Activated T-cell treated with anti-CD3 and anti-CD28 coated beads, Interleukin-2, amount 50 U/mL, for 72 hours (primary cell): ENCODE measurements around the gene ASB13. TPM values are rescaled to one million over a fixed set of nuclear protein-coding genes. Genes with fewer than 3 reads are reported as not detected.
"Not testable (repeated sequence)": the region's sequence is repeated elsewhere in the genome, so short reads cannot be mapped to it uniquely, and the experiment has no call there.

Source experiments
- ATAC-seq, 2 donors: fragments of 150-1000 bp; cut with Tn5 transposase; replicated peaks in 1 of 2; 2 replicates each; pipeline ENCODE4 v1.10.0; 2021; ENCODE audit warnings: moderate library complexity in 2 of 2, mild to moderate bottlenecking in 1 of 2
- DNase-seq, 2 donors: peaks; one replicate each; pipeline ENCODE4 v3.0.0; 2021 to 2022; ENCODE audit warnings: mixed read lengths in 1 of 2
- H3K27ac Mint-ChIP-seq: one replicate; pipeline ENCODE4 v1.8.0; 2022; ENCODE audit warnings: mild to moderate bottlenecking, moderate library complexity, mixed read lengths
- H3K27me3 Mint-ChIP-seq: one replicate; pipeline ENCODE4 v1.8.0; 2022; ENCODE audit warnings: low read depth, mixed read lengths
- H3K36me3 Mint-ChIP-seq, 2 donors: one replicate each; pipeline ENCODE4 v1.8.0; 2022; ENCODE audit warnings: mixed read lengths in 2 of 2, mild to moderate bottlenecking in 1 of 2; ENCODE audit not compliant: insufficient read depth in 2 of 2
- H3K4me1 Mint-ChIP-seq: one replicate; pipeline ENCODE4 v1.8.0; 2022; ENCODE audit warnings: low read depth, mixed read lengths
- H3K4me3 Mint-ChIP-seq, 2 donors: one replicate each; pipeline ENCODE4 v1.8.0; 2022; ENCODE audit warnings: mild to moderate bottlenecking in 2 of 2, mixed read lengths in 2 of 2, moderate library complexity in 2 of 2
- H3K9me3 Mint-ChIP-seq, 2 donors: one replicate each; pipeline ENCODE4 v1.8.0; 2022; ENCODE audit warnings: mixed read lengths in 2 of 2
- total RNA-seq, 2 donors: library from RNA; stranded (reverse); gene quantifications; one replicate each; pipeline ENCODE4 v1.2.3, GENCODE V29; 2022

The ASB13 gene
- total RNA-seq, 2 donors from 2014 or later: 7.0 to 7.8 TPM

GRCh38 chr10:5599613-5600520 is 66.5 kb downstream of the ASB13 start:
- Mint-ChIP-seq H3K27me3 (no peaks in the 10 kb centered on the region), H3K4me1 (peaks cover 7% of the 10 kb centered on the region), H3K27ac (no peak overlapping the region), H3K36me3 (no peaks in the 10 kb centered on the region), H3K9me3 (no peaks in the 10 kb centered on the region), H3K4me3 (no peak overlapping the region)
- DNase-seq (no peak), ATAC-seq (no peak)

GRCh38 chr10:5598085-5598690 is 68.2 kb downstream of the ASB13 start:
- no peak for ATAC-seq
- H3K9me3 Mint-ChIP-seq: no peaks in the 10 kb centered on the region

GRCh38 chr10:5596611-5597341 is 69.6 kb downstream of the ASB13 start:
- no peaks in the 10 kb centered on the region for H3K27me3 Mint-ChIP-seq
- peaks cover 7% of the 10 kb centered on the region for H3K4me1 Mint-ChIP-seq
- H3K36me3 Mint-ChIP-seq: no peaks in the 10 kb centered on the region
- no peaks in the 10 kb centered on the region for H3K9me3 Mint-ChIP-seq
- DNase-seq (no peak), ATAC-seq (no peak)
- H3K27ac Mint-ChIP-seq: no peak overlapping the region
- H3K4me3 Mint-ChIP-seq: no peak overlapping the region

More at GRCh38 chr10:5598085-5598690, 68.2 kb downstream of the ASB13 start:
- H3K36me3 Mint-ChIP-seq: no peaks in the 10 kb centered on the region
- H3K4me3 Mint-ChIP-seq: no peak overlapping the region
- H3K27ac Mint-ChIP-seq: no peak overlapping the region
- no peak for DNase-seq
- H3K27me3 Mint-ChIP-seq: no peaks in the 10 kb centered on the region
- peaks cover 7% of the 10 kb centered on the region for H3K4me1 Mint-ChIP-seq

GRCh38 chr10:5595994-5596471 is 70.4 kb downstream of the ASB13 start:
- Mint-ChIP-seq H3K36me3 (no peaks in the 10 kb centered on the region), H3K27ac (no peak overlapping the region), H3K27me3 (no peaks in the 10 kb centered on the region), H3K9me3 (no peaks in the 10 kb centered on the region), H3K4me1 (peaks cover 7% of the 10 kb centered on the region), H3K4me3 (no peak overlapping the region)
- no peak for DNase-seq
- ATAC-seq: peak; percentile 57 to 65

DNA sequence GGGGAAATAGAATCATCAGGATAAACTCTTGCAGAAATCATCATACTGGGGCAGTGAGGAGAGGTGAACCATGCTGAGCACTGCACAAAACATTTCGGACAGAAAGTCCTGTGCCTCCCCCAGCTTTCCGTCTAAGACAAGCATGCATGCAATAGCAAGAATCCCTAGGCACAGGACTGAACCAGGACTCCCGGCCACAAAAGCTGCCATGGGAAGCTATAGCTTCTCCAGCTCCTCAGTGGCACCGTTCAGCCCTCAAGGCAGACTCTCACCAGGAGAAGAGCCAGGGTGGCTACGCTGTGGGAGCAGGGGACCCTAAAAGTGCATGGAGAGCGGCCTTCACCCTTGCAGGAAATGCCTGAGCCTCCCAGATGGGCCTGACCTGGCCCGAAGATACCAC is 70.8 kb downstream of the ASB13 start:
- Mint-ChIP-seq H3K4me1 (peaks cover 12% of the 10 kb centered on the region), H3K36me3 (no peaks in the 10 kb centered on the region), H3K4me3 (no peak overlapping the region), H3K9me3 (no peaks in the 10 kb centered on the region), H3K27me3 (no peaks in the 10 kb centered on the region), H3K27ac (no peak overlapping the region)
- no peak for ATAC-seq
- no peak for DNase-seq

DNA sequence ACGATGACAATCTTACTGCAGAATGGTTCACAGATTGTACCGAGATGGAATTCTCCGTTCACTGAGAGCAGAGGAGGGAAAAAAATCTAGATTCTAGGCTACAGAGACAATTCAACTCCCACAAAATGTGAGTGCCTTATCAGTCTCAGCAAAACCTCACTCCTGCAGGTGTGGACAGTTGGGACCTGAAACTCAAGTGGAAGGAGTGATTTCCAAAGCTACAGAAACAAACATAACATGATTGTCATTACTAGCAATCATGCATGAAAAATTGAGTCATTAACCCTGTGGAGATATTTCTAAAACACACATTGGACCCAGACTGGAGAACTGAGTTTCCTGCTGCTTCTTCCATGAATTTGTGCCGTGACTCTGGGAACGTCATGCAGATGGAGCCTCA is 71.3 kb downstream of the ASB13 start:
- H3K36me3 Mint-ChIP-seq: no peaks in the 10 kb centered on the region
- H3K27me3 Mint-ChIP-seq: no peaks in the 10 kb centered on the region
- H3K4me3 Mint-ChIP-seq: no peak overlapping the region
- ATAC-seq (no peak), DNase-seq (no peak)
- H3K9me3 Mint-ChIP-seq: no peaks in the 10 kb centered on the region
- peaks cover 16% of the 10 kb centered on the region for H3K4me1 Mint-ChIP-seq
- H3K27ac Mint-ChIP-seq: no peak overlapping the region

GRCh38 chr10:5594271-5595049 is 71.9 kb downstream of the ASB13 start:
- H3K9me3 Mint-ChIP-seq: no peaks in the 10 kb centered on the region
- DNase-seq: no peak
- H3K4me1 Mint-ChIP-seq: peaks cover 19% of the 10 kb centered on the region
- no peak overlapping the region for H3K4me3 Mint-ChIP-seq
- ATAC-seq: no peak
- H3K27me3 Mint-ChIP-seq: no peaks in the 10 kb centered on the region
- no peaks in the 10 kb centered on the region for H3K36me3 Mint-ChIP-seq
- no peak overlapping the region for H3K27ac Mint-ChIP-seq

- not testable (repeated sequence) for H3K27ac Mint-ChIP-seq
Observed at GRCh38 chr10:5593347-5593746, 73.0 kb downstream of the ASB13 start.

GRCh38 chr10:5592070-5592469 is 74.3 kb downstream of the ASB13 start:
- Mint-ChIP-seq H3K27me3 (peaks cover 3% of the 10 kb centered on the region), H3K27ac (no peak overlapping the region), H3K4me1 (peaks cover 19% of the 10 kb centered on the region)

More at GRCh38 chr10:5593347-5593746, 73.0 kb downstream of the ASB13 start:
- not testable (repeated sequence) for H3K27me3 Mint-ChIP-seq, H3K36me3 Mint-ChIP-seq, H3K9me3 Mint-ChIP-seq, ATAC-seq, DNase-seq, H3K4me3 Mint-ChIP-seq
- H3K4me1 Mint-ChIP-seq: peaks cover 19% of the 10 kb centered on the region

DNA sequence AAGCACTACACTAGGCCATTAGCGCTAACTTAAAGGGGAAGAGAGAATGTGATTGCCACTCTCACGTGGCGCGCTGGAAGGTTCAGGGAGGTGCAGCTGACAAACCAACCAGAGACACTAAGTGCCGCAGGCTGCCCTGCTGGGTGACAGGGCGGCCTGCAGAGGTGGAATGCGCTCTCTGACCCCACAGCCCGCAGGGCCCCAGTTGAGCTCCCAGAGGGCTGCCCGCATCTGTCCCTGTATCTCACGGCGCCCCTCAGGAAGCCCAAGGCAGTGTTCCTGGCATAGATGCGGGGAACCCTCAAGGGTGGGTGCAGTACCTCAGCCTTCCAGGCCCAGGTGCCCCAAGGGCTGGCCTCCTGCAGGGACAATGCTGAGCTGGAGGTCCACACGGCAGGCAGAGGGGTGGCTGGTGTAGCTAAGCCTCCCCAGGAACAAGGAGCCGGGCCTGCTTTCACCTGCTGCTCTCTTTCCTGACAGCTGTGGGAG is 75.0 kb downstream of the ASB13 start:
- ATAC-seq: no peak
- peaks cover 18% of the 10 kb centered on the region for H3K4me1 Mint-ChIP-seq

More at GRCh38 chr10:5592070-5592469, 74.3 kb downstream of the ASB13 start:
- no peak for DNase-seq
- no peak for ATAC-seq
- no peaks in the 10 kb centered on the region for H3K36me3 Mint-ChIP-seq
- no peaks in the 10 kb centered on the region for H3K9me3 Mint-ChIP-seq
- no peak overlapping the region for H3K4me3 Mint-ChIP-seq

DNA sequence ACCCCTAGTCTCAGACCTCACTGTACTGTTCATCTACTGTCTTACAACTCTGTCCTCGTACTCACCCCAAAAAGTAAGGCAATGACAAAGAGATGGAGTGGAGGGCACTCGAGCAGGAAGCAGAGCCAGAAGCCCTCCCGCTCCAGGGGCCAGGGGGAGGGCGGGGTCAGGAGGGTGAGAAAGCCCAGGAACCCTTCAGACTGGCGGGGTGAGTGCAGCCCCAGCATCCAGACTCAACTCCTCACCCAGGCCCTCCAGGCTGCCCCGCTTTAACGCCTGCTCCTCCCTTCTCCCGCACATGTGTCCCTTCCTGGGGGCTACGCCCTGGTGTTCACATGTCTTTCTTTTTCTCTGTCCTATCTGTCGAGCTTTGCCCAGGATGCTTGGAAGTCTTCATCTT is 75.6 kb downstream of the ASB13 start:
- no peaks in the 10 kb centered on the region for H3K36me3 Mint-ChIP-seq
- DNase-seq: no peak
- no peaks in the 10 kb centered on the region for H3K9me3 Mint-ChIP-seq
- H3K4me1 Mint-ChIP-seq: peaks cover 13% of the 10 kb centered on the region
- peaks cover 12% of the 10 kb centered on the region for H3K27me3 Mint-ChIP-seq
- no peak for ATAC-seq
- no peak overlapping the region for H3K27ac Mint-ChIP-seq
- no peak overlapping the region for H3K4me3 Mint-ChIP-seq

More for the DNA sequence above, 75.0 kb downstream of the ASB13 start:
- H3K27me3 Mint-ChIP-seq: peaks cover 7% of the 10 kb centered on the region
- H3K9me3 Mint-ChIP-seq: no peaks in the 10 kb centered on the region
- H3K4me3 Mint-ChIP-seq: no peak overlapping the region
- H3K27ac Mint-ChIP-seq: no peak overlapping the region
- no peak for DNase-seq
- H3K36me3 Mint-ChIP-seq: no peaks in the 10 kb centered on the region
